Activated CD4-positive, CD25-positive, alpha-beta regulatory T cell treated with anti-CD3 and anti-CD28 coated beads, Interleukin-2, amount 50 U/mL, for 24 hours (primary cell): Measurements from ENCODE around the gene METRNL.
A peak's percentile ranks its signal among the peaks of the same experiment; 100 is the strongest.

Source experiments
- ATAC-seq, 2 donors: fragments of 150-1000 bp; cut with Tn5 transposase; one replicate each; pipeline ENCODE4 v1.10.0; 2021; ENCODE audit warnings: mild to moderate bottlenecking in 1 of 2, moderate library complexity in 1 of 2

The METRNL gene

DNA sequence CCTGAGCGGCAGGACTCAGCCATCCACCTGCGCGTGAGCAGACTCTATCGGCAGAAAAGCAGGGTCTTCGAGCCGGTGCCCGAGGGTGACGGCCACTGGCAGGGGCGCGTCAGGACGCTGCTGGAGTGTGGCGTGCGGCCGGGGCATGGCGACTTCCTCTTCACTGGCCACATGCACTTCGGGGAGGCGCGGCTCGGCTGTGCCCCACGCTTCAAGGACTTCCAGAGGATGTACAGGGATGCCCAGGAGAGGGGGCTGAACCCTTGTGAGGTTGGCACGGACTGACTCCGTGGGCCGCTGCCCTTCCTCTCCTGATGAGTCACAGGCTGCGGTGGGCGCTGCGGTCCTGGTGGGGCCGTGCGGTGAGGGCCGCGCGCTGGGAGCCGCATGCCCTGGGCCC is 14.9 kb downstream of the METRNL start:
- no peak for ATAC-seq

GRCh38 chr17:83095016-83095415 is 15.6 kb downstream of the METRNL start:
- no peak for ATAC-seq

DNA sequence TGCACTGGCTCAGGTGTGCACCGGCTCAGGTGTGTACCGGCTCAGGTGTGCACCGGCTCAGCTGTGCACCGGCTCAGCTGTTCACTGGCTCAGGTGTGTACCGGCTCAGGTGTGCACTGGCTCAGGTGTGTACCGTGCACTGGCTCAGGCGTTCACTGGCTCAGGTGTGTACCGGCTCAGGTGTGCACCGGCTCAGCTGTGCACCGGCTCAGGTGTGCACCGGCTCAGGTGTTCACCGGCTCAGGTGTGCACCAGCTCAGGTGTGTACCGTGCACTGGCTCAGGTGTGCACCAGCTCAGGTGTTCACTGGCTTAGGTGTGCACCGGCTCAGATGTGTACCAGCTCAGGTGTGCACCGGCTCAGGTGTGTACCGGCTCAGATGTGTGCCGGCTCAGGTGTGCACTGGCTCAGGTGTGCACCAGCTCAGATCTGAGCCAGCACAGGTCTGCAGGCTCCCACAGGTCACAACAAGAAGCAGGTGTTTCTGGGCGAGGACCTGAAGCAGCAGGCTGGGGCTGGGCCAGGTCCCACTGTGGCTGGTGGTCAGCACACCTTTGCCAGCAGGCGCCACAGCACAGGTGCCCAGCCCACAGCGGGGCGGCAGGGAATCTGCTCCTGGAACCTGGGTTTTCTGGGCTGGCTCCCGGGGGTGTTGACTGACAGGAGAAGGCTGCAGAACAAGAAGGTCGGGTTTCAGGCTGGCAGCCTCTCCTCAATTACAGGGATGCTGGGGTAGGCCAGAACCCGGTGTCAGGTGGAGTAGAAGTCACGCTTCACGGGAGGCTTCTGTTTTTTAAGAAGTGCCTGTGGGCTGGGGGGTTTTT is 17.2 kb downstream of the METRNL start:
- ATAC-seq = no peak

GRCh38 chr17:83097831-83098230 is 18.4 kb downstream of the METRNL start:
- no peak for ATAC-seq

DNA sequence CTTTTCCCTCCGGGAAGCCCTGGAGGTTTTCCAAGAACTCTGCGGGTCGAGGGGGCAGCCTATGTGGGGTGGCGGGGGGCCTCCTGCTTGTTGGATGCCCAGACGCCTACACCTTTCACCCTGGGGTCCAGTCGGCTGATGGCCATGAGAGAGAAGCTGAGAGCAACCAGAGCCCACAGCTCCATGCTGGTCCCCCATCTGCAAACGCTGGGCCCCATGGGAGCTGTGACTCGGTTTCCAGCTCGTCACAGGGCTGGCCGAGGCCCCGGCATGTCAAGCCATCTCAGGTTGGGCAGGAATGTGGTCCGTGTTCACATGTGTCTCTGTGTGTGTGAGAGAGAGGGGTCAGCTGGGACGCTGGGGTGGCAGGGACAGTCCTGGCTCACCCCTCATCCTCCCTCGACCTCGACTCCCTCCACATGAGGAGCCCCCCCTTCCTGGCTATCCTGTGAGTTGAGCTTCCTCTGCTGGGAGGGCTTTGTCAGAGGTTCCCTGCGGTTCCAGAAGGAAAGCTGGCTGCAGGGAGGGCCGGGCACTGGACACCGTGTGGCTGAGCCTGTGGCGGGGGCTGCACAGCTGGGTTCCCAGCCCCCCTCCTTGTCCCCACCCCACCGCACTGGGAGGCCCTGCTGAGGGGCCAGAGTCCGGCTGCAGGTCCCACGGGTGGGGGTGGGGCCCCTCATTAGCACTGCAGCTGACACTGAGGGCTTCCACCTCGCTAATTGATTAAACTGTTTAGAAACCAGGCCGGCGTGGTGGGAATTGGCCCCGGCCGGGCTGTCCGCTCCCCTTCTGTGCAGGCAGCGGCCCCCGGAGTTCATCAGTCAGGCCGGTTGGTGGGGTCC is 19.1 kb downstream of the METRNL start:
- ATAC-seq = no peak

GRCh38 chr17:83099086-83099555 is 19.7 kb downstream of the METRNL start:
- ATAC-seq = no peak

GRCh38 chr17:83099570-83100181 is 20.3 kb downstream of the METRNL start:
- peak; percentile 9 to 19 for ATAC-seq

GRCh38 chr17:83100220-83100852 is 20.9 kb downstream of the METRNL start:
- ATAC-seq = no peak

GRCh38 chr17:83100853-83101391 is 21.5 kb downstream of the METRNL start:
- ATAC-seq = peak in 1 of 2 donors; percentile 25

DNA sequence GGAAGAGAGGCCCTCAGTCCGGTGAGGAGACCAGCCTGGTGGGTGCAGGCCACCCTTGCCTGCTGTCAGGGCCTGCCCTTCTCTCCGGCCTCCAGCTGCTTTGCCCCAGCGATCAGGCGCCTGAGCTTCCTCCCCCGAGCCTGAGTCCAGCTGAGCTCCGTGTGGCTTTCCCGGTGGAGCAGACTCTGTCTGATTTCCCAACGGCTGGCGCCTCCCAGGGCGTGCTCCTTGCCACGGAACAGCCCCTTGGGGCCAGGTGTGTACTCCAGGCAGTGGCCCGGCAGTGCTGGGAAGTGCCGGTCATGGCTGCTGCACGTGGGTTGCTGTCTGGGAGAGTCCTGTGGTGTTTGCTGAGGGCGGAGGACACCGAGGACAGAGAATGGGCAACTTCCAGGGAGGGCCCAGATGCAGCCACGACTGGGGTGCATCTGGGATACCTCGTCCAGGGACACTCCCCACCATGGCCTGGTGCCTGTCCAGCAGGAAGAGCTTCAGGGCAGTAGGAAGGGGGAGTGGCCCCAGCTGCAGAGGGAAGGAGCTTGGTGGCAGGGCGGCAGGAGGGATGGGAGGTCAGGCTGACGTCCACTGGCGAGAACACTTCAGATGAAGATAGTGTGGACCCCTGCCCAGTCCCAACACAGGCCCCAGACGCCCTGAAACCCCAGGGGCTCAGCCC is 22.5 kb downstream of the METRNL start:
- no peak for ATAC-seq

DNA sequence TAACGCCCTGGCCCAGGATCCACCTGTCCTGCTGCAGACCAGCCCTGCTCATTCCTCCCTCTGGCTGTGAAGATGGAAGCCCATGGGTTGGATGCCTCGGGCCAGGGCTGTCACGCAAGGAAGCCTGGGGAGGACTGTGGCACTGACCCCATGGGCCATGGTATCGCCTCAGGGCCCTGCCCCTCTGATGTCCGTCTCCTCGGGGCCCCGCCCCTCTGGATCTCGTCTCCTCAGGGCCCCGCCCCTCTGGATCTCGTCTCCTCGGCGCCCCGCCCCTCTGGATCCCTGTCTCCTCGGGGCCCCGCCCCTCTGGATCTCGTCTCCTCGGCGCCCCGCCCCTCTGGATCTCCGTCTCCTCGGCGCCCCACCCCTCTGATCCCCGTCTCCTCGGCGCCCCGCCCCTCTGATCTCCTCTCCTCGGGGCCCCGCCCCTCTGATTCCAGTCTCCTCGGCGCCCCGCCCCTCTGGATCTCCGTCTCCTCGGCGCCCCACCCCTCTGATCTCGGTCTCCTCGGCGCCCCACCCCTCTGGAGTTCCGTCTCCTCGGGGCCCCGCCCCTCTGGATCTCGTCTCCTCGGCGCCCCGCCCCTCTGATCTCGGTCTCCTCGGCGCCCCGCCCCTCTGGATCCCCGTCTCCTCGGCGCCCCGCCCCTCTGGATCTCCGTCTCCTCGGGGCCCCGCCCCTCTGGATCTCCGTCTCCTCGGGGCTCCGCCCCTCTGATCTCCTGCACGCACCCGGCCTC is 24.0 kb downstream of the METRNL start:
- no peak for ATAC-seq

DNA sequence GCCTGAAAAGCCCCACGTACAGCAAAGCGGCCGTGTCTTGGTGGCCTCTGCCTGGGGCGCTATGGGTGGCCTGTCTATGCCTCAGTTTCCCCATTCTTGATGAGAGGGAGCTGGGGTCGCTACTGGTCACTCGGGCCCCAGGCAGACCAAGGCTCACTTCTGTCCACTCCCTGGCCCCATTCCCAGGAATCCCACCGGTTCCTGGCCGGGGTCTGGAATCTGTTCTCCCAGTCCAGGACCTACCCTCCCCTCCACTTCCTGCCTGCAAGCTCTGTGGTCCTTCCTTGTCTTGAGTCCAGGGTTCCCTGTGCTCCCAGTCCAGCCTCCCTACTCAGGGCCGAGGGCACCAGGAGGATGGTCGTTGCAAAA is 24.5 kb downstream of the METRNL start:
- no peak for ATAC-seq

GRCh38 chr17:83104577-83105505 is 25.4 kb downstream of the METRNL start:
- ATAC-seq = no peak

DNA sequence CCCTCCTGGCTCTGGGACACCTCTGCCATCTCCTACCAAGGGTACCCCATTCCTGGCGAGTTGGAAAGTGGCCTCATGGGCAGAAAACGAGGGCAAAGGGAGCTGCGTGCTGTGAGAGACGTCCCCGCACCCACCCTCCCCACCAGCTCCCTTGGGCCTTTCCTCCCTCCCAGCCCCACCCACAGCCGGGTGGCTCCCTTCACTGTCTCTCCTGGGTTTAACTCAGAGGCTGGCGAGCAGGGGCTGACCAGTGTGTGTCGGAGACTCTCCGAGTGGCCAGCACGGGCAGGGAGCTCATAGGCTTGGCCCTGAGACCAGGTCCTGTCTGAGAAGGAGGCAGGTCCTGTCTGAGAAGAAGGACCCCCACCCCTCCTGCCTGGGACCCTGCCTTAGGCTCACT is 26.1 kb downstream of the METRNL start:
- no peak for ATAC-seq

GRCh38 chr17:83106056-83106588 is 26.7 kb downstream of the METRNL start:
- no peak for ATAC-seq

GRCh38 chr17:83106913-83107655 is 27.7 kb downstream of the METRNL start:
- no peak for ATAC-seq

DNA sequence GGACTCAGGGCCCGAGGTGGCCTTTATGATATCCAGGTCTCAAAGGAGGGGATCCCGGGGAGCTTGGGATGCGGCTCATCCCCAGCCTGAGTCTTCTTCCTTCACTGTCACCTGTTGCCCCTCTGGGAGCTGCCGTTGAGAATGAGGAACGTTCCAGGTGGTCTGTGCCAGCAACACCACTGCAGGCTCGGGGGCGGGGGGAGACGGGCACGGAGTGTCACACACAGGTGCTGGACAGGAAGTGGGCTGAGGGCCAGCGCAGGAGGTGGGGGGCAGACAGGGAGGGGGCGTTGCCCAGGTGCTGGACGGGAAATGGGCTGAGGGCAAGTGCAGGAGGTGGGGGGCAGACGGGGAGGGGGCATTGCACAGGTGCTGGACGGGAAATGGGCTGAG is 28.2 kb downstream of the METRNL start:
- no peak for ATAC-seq

- no peak for ATAC-seq
Measured at GRCh38 chr17:83108709-83109108, 29.3 kb downstream of the METRNL start.

DNA sequence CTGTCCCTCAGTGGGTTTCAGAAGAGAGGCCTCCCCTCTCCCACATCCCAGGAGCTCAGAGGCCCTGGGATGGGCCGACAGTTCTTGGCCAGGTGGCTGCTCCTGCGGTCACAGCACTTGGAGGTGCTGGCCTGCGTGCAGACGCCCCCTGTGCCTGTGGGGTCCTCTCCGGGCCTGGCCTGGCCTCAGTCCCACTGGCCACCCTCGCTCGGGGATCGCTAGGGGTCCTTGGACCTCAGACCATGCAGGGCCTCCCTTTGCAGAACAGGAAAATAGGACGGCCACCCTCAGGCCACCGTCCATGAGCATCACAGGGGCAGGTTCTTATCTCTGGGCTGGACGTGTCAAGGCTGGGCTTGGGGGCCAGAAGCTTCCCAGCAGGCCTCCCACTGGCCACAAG is 30.0 kb downstream of the METRNL start:
- no peak for ATAC-seq
